HCT116 (cell line): ENCODE results near the gene FBXL15. TPM values are rescaled to one million over a fixed set of nuclear protein-coding genes. Genes with fewer than 3 reads are reported as not detected.

Experiments used
- ATAC-seq: fragments of 200-7000 bp; cut with Tn5 transposase; 2 replicates; pipeline ENCODE4 v1.9.1; 2020; ENCODE audit warnings: mild to moderate bottlenecking, moderate library complexity
- BruUV-seq: library from RNA; stranded (reverse); fragments of 400-500 nt; replicated peaks from 2 replicates; lab custom pipeline; 2021; lab: Mats Ljungman, UMichigan
- CTCF ChIA-PET: fragments of 300-600 bp; sonication (Branson Sonifier 250); formaldehyde crosslinking; loops from one replicate; lab custom pipeline; 2021; ENCODE audit warnings: antibody characterized with exemption; lab: Charles Lee
- POLR2A ChIA-PET: fragments of 300-600, 350-600 bp; sonication (Branson Sonifier 250); formaldehyde crosslinking; loops from one replicate; lab custom pipeline; 2021; ENCODE audit warnings: antibody characterized with exemption; lab: Charles Lee
- RAD21 ChIA-PET, 2 experiments: fragments of 300-600 bp; sonication (Branson Sonifier 250); formaldehyde crosslinking; loops; one replicate each; lab custom pipeline; 2023; ENCODE audit warnings: low total read pairs in 2 of 2; ENCODE audit not compliant: uncharacterized antibody in 2 of 2, unreplicated experiment in 2 of 2, low non-redundant PET in 1 of 2; lab: Charles Lee
- DNase-seq: peaks from one replicate; pipeline ENCODE4 v3.0.0-alpha.2; 2010; ENCODE audit warnings: low read depth, low spot score
- H2AFZ ChIP-seq: fragments of 200-600 bp; shearing (Covaris generic), sonication (generic); 2 replicates; pipeline ENCODE4 v1.6.1; 2017; ENCODE audit warnings: low read depth, mixed run types, mixed read lengths, antibody characterized with exemption, low read length; ENCODE audit not compliant: poor library complexity, severe bottlenecking
- H3K27ac ChIP-seq: 2 replicates; pipeline ENCODE4 v1.5.1; 2012; ENCODE audit warnings: low read depth, low read length
- H3K27me3 ChIP-seq: fragments of 200-600 bp; sonication (generic); 2 replicates; pipeline ENCODE4 v1.6.1; 2016; ENCODE audit warnings: mixed run types, low read length, mixed read lengths; ENCODE audit not compliant: insufficient read depth
- H3K36me3 ChIP-seq, 2 experiments: fragments of 200-500 bp in 1 of 2; fragments of 200-600 bp in 1 of 2; sonication (Bioruptor generic) in 1 of 2; sonication (generic) in 1 of 2; 2 replicates each; pipeline versions ENCODE4 v1.5.1 to v1.6.1; 2014 to 2016; ENCODE audit warnings: low read length in 2 of 2, inconsistent platforms in 1 of 2, mixed read lengths in 1 of 2, mixed run types in 1 of 2; ENCODE audit not compliant: insufficient read depth in 2 of 2, control insufficient read depth in 1 of 2
- H3K4me1 ChIP-seq, 2 experiments: fragments of 200-600 bp in 1 of 2; sonication (generic) in 1 of 2; 2 replicates each; pipeline versions ENCODE4 v1.5.1 to v1.6.1; 2012 to 2017; ENCODE audit warnings: low read length in 2 of 2, inconsistent platforms in 1 of 2, mild to moderate bottlenecking in 1 of 2, mixed read lengths in 1 of 2, mixed run types in 1 of 2, moderate library complexity in 1 of 2; ENCODE audit not compliant: insufficient read depth in 2 of 2, control insufficient read depth in 1 of 2
- H3K4me2 ChIP-seq: fragments of 200-600 bp; sonication (generic); 2 replicates; pipeline ENCODE4 v1.6.1; 2017; ENCODE audit warnings: mixed run types, low read length, mixed read lengths
- H3K4me3 ChIP-seq, 2 experiments: fragments of 200-600 bp in 1 of 2; sonication (generic) in 1 of 2; replicated peaks in 1 of 2; 2 replicates each; pipeline ENCODE4 v1.5.1; 2011 to 2016; ENCODE audit warnings: low read length in 2 of 2, control low read depth in 1 of 2, low read depth in 1 of 2, mild to moderate bottlenecking in 1 of 2, mixed read lengths in 1 of 2, mixed run types in 1 of 2
- H3K79me2 ChIP-seq: fragments of 200-600 bp; sonication (generic); 2 replicates; pipeline ENCODE4 v1.6.1; 2017; ENCODE audit warnings: mild to moderate bottlenecking, mixed run types, low read length, moderate library complexity, mixed read lengths; ENCODE audit not compliant: insufficient read depth
- H3K9ac ChIP-seq: fragments of 200-600 bp; sonication (generic); 2 replicates; pipeline ENCODE4 v1.6.1; 2016; ENCODE audit warnings: low read length, mixed read lengths
- H3K9me2 ChIP-seq: fragments of 200-600 bp; sonication (generic), shearing (Covaris generic); 2 replicates; pipeline ENCODE4 v1.6.1; 2017; ENCODE audit warnings: mixed run types, mild to moderate bottlenecking, moderate library complexity; ENCODE audit not compliant: insufficient read depth
- H3K9me3 ChIP-seq, 2 experiments: fragments of 200-500 bp in 1 of 2; fragments of 200-600 bp in 1 of 2; sonication (Bioruptor generic) in 1 of 2; sonication (generic) in 1 of 2; 2 replicates each; pipeline ENCODE4 v1.6.1; 2014 to 2017; ENCODE audit warnings: low read length in 2 of 2, mixed read lengths in 2 of 2, inconsistent platforms in 1 of 2, low read depth in 1 of 2, mild to moderate bottlenecking in 1 of 2, mixed run types in 1 of 2, moderate library complexity in 1 of 2; ENCODE audit not compliant: control insufficient read depth in 1 of 2, insufficient read depth in 1 of 2
- H4K20me1 ChIP-seq: fragments of 200-600 bp; sonication (generic), shearing (Covaris generic); 2 replicates; pipeline ENCODE4 v1.6.1; 2017; ENCODE audit warnings: mixed run types, mild to moderate bottlenecking, moderate library complexity; ENCODE audit not compliant: insufficient read depth
- ATF3 ChIP-seq: IDR thresholded peaks from 2 replicates; pipeline ENCODE4 v1.6.1; 2012
- EGR1 ChIP-seq: IDR thresholded peaks from 2 replicates; pipeline ENCODE4 v1.6.1; 2012; ENCODE audit warnings: low read depth
- JUND ChIP-seq: IDR thresholded peaks from 2 replicates; pipeline ENCODE4 v1.6.1; 2012
- ZFX ChIP-seq: fragments of 450-650 bp; IDR thresholded peaks from 2 replicates; pipeline ENCODE4 v1.6.1; 2017
- intact Hi-C: fragments of 100-400 bp; cut with micrococcal nuclease; formaldehyde crosslinking; loops from 2 replicates; pipeline ENCODE4 v1.10.0; 2022
- total RNA-seq: library from RNA; stranded (reverse); gene quantifications from one replicate; pipeline ENCODE4 v1.2.1, GENCODE V29; 2021; ENCODE audit not compliant: unreplicated experiment
- TF ChIP-seq, protein P1 (sequence below): IDR thresholded peaks from 2 replicates; pipeline ENCODE4 v1.6.1; 2011; ENCODE audit warnings: mild to moderate bottlenecking, low read length, moderate library complexity; ENCODE audit not compliant: insufficient replicate concordance; ENCODE audit errors: extremely low read depth

The FBXL15 gene
- total RNA-seq, 1 experiment from 2014 or later = 21.1 TPM

DNA sequence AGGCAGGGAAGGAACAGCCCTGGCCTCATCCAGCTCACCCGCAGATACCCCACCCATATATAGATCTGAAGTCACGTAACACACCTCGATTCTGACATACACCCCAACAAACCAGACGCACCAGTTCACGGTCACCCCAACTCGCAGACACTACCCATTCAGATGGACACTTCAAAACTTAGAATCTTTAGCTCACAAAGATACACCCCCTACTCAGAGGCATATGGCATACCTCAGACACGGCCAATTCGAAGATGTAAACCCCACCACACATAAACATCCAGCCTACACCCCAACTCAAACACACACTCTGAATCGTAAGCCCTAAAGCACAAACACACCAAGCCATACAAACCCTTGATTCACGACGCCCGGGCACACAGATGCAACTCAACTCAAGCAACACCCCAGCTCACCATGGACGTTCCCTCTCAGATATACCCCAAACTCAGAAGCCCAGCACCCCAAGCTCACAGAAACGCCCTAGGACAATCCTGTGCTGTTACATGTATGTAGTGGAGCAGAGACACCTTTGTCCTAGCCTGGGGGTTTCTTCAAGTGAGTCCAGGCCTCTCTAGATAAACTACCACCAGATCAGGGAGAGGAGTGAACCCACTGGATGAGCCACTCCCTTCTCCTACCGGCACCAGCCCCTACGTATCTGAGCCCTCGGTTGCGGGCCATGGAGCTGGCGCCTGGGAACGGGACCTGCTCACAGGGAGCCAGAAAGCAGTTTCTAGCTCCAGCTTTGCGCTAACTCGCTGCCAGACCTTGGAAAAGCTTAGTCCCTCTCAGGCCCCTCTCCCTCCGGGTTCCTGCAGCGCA lies 10.8 kb upstream of the FBXL15 start (continued):
- TF ChIP-seq, protein P1, sequence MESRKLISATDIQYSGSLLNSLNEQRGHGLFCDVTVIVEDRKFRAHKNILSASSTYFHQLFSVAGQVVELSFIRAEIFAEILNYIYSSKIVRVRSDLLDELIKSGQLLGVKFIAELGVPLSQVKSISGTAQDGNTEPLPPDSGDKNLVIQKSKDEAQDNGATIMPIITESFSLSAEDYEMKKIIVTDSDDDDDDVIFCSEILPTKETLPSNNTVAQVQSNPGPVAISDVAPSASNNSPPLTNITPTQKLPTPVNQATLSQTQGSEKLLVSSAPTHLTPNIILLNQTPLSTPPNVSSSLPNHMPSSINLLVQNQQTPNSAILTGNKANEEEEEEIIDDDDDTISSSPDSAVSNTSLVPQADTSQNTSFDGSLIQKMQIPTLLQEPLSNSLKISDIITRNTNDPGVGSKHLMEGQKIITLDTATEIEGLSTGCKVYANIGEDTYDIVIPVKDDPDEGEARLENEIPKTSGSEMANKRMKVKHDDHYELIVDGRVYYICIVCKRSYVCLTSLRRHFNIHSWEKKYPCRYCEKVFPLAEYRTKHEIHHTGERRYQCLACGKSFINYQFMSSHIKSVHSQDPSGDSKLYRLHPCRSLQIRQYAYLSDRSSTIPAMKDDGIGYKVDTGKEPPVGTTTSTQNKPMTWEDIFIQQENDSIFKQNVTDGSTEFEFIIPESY = no peak
- TF ChIP-seq, all 23 proteins: peak for 0

DNA sequence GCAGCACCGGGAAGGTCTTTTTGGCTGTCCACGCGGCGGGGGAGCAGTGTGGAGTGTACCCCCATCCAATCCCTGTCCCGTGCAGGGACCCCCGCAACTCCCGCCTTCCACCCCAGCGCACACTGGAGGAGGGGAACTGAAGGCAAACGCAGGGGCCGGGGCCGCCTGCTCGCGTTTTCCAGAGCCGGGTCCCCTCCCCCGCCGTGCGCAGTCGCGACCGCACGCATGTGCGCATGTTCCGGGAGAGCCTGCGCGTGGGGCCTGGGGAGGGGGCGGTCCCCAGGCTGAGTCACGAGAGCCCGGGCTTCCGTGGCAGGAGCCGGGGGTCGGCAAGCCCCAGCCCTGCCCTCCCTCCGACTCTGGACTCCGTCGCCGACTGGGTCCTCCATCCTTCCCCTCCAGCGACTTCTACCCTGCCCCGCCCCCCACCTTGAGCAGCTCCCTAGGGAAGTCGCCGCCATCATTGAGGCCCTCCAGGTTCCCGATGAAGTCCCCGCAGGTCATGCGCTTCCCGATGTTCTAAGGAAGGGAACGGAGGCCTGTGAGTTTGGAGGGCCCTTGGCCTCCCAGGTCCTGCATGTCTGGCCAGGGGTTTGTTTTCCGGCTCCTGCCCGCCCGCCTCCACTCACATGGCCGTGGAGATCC lies 10.1 kb upstream of the FBXL15 start:
- peaks cover 11 to 21% of the 10 kb centered on the region in 2 experiments for H3K4me1 ChIP-seq
- ATAC-seq = no peak
- ChIA-PET POLR2A (no interaction called here), CTCF (interaction anchor here (1.0 to 1.6 kb wide), 4 partner anchors 11 to 180 kb away, joined by 3 to 13 read pairs (median 6); no protein-coding TSS in a partner anchor), RAD21 (interaction anchor here in 1 of 2 experiments (0.6 kb wide), 1 partner anchor 147 kb away, joined by 3 read pairs; no protein-coding TSS in a partner anchor)
- BruUV-seq = no TSS peak
- no peaks in the 10 kb centered on the region for H3K9me2 ChIP-seq
- no peak for TF ChIP-seq JUND
- TF ChIP-seq ATF3 = no peak
- no peak for TF ChIP-seq EGR1
- TF ChIP-seq, protein P1 = no peak
- TF ChIP-seq ZFX = no peak
- H3K9ac ChIP-seq = no peak overlapping the region
- no peaks in the 10 kb centered on the region for H3K36me3 ChIP-seq
- DNase-seq = no peak
- H2AFZ ChIP-seq = no peak overlapping the region
- no peak overlapping the region for H3K4me3 ChIP-seq
- H3K79me2 ChIP-seq = no peaks in the 10 kb centered on the region
- H3K9me3 ChIP-seq = no peaks in the 10 kb centered on the region
- intact Hi-C loops = no loop called here
- no peak overlapping the region for H3K4me2 ChIP-seq
- H3K27ac ChIP-seq = peak overlapping the region; percentile 17; the same call in 1 of the 2 replicates
- peaks cover 3% of the 10 kb centered on the region; the same call in 1 of the 2 replicates for H3K27me3 ChIP-seq
- H4K20me1 ChIP-seq = no peaks in the 10 kb centered on the region
